BE2C (cell line): ENCODE measurements around the gene SETD2.

Source experiments
- DNase-seq: peaks from one replicate; pipeline ENCODE4 v3.0.0-alpha.2; 2020
- H3K27me3 ChIP-seq: fragments of 250-450 bp; sonication (Bioruptor Pico); 2 replicates; pipeline ENCODE4 v1.5.1; 2020; ENCODE audit warnings: mild to moderate bottlenecking
- H3K36me3 ChIP-seq: fragments of 250-450 bp; sonication (Bioruptor Pico); 2 replicates; pipeline ENCODE4 v1.5.1; 2020; ENCODE audit warnings: mild to moderate bottlenecking
- H3K4me1 ChIP-seq: fragments of 250-450 bp; sonication (Bioruptor Pico); 2 replicates; pipeline ENCODE4 v1.5.1; 2020
- H3K4me3 ChIP-seq: 2 replicates; pipeline ENCODE4 v1.5.1; 2011; ENCODE audit warnings: low read depth, low read length
- H3K9me3 ChIP-seq: fragments of 250-450 bp; sonication (Bioruptor Pico); 2 replicates; pipeline ENCODE4 v1.5.1; 2020
- CTCF ChIP-seq: IDR thresholded peaks from 2 replicates; pipeline ENCODE4 v1.5.1; 2012; ENCODE audit warnings: mild to moderate bottlenecking, low read depth, low read length

Gene SETD2

GRCh38 chr3:47016934-47017435, 146.9 kb downstream of the SETD2 start:
- peaks cover 4% of the 10 kb centered on the region; the same call in 1 of the 2 replicates for H3K36me3 ChIP-seq
- H3K4me3 ChIP-seq: no peak overlapping the region
- H3K4me1 ChIP-seq: no peaks in the 10 kb centered on the region

DNA sequence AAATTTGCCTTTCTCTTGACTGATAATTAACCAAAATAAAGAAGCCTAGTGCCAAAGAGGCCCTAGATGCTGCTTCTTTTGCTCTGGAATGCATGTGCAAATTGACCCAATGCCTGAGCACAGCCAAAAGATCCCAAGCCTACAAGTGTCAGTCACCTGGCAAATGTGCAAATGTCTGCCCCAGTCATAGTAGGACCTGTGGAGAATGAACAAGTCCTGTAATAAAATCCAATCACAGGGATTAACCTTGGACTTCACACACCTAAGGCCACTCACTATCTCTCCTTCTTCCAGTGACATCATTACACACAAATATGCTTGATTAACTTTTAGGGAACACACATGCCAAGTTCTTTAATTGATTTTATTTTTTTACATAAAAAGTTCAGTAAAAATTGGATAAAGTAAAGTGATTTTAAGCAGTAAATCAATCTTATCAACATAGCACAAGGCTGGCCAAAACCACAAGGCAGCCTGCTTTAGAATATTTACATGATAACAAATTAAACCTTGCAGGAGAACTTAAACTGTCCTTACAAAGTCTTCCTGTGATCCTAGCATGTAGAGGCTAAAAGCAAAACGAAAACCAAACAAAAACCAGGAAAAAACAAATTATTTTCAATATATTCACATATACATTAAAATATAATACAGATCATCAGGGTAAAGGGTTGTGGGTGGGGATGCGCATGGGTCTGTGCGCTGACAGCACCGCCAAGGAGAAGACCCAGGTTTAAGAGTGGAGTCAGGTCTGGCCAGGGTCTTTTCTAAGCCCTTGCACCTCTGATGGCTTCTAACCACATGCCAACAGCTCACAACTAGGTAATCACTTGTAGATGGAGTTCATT, 147.6 kb downstream of the SETD2 start:
- no peaks in the 10 kb centered on the region for H3K9me3 ChIP-seq
- TF ChIP-seq CTCF: no peak
- H3K4me1 ChIP-seq: no peaks in the 10 kb centered on the region
- no peak overlapping the region for H3K4me3 ChIP-seq
- DNase-seq: no peak
- H3K36me3 ChIP-seq: peaks cover 4% of the 10 kb centered on the region; the same call in 1 of the 2 replicates
- H3K27me3 ChIP-seq: no peaks in the 10 kb centered on the region

More at GRCh38 chr3:47016934-47017435, 146.9 kb downstream of the SETD2 start:
- no peaks in the 10 kb centered on the region for H3K27me3 ChIP-seq
- no peaks in the 10 kb centered on the region for H3K9me3 ChIP-seq
- no peak for DNase-seq
- TF ChIP-seq CTCF: no peak

DNA sequence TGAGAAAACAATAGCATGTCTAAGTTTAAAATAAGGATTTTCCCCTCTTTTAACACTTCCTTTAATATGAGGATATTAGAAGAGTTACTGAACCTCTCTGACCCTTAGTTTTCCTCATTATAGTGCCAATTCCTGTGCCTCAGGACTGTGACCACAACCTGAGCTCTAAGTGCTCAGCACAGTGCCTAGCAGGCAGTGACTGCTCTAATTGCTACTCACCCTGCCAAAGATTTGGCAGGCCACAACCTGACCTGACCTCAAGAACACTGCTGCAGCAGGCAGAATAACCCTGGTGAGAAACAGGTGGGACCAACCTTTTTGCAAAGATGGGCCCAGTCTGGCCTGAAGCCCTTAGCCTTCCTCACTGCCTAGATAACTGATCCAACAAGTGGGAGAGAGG, 148.8 kb downstream of the SETD2 start:
- TF ChIP-seq CTCF: no peak
- no peak overlapping the region for H3K4me3 ChIP-seq
- H3K36me3 ChIP-seq: peaks cover 4% of the 10 kb centered on the region; the same call in 1 of the 2 replicates
- no peaks in the 10 kb centered on the region for H3K9me3 ChIP-seq
- no peak for DNase-seq
- no peaks in the 10 kb centered on the region for H3K4me1 ChIP-seq
- H3K27me3 ChIP-seq: no peaks in the 10 kb centered on the region

- H3K4me3 ChIP-seq: no peak overlapping the region
- H3K9me3 ChIP-seq: no peaks in the 10 kb centered on the region
- no peak for DNase-seq
- H3K36me3 ChIP-seq: peaks cover under 1% of the 10 kb centered on the region; the same call in 1 of the 2 replicates
- no peak for TF ChIP-seq CTCF
- no peaks in the 10 kb centered on the region for H3K4me1 ChIP-seq
- H3K27me3 ChIP-seq: no peaks in the 10 kb centered on the region
These were observed 149.9 kb downstream of the SETD2 start for GRCh38 chr3:47014036-47014435.

- Histone ChIP-seq H3K9me3 (no peaks in the 10 kb centered on the region), H3K4me1 (no peaks in the 10 kb centered on the region), H3K4me3 (no peak overlapping the region), H3K36me3 (no peaks in the 10 kb centered on the region), H3K27me3 (no peaks in the 10 kb centered on the region)
- no peak for TF ChIP-seq CTCF
- no peak for DNase-seq
These were observed 150.7 kb downstream of the SETD2 start for GRCh38 chr3:47013231-47013630.
